H9 (cell line): ENCODE data around the gene RRAS. TPM values are rescaled to one million over a fixed set of nuclear protein-coding genes. Genes with fewer than 3 reads are reported as not detected.

Source experiments
- DNase-seq: peaks from one replicate; pipeline ENCODE4 v3.0.0-alpha.2; 2017
- H2AFZ ChIP-seq: one replicate; pipeline ENCODE4 v1.6.1; 2013; ENCODE audit warnings: mild to moderate bottlenecking, low read length, control low read depth, moderate library complexity
- H2AK5ac ChIP-seq: 2 replicates; pipeline ENCODE4 v1.6.1; 2013; ENCODE audit warnings: low read length, control low read depth, mixed read lengths; ENCODE audit not compliant: insufficient read length
- H2BK120ac ChIP-seq: one replicate; pipeline ENCODE4 v1.6.1; 2013; ENCODE audit warnings: low read depth, mild to moderate bottlenecking, low read length, control low read depth, inconsistent platforms; ENCODE audit not compliant: poor library complexity, severe bottlenecking
- H2BK12ac ChIP-seq: 2 replicates; pipeline ENCODE4 v1.6.1; 2013; ENCODE audit warnings: low read length, control low read depth, mixed read lengths, low read depth; ENCODE audit not compliant: insufficient read length
- H2BK15ac ChIP-seq: 2 replicates; pipeline ENCODE4 v1.6.1; 2013; ENCODE audit warnings: low read depth, low read length, control low read depth
- H2BK20ac ChIP-seq: one replicate; pipeline ENCODE4 v1.6.1; 2013; ENCODE audit warnings: low read depth, mild to moderate bottlenecking, low read length, control low read depth, inconsistent platforms; ENCODE audit not compliant: poor library complexity, severe bottlenecking
- H2BK5ac ChIP-seq: 2 replicates; pipeline ENCODE4 v1.6.1; 2013; ENCODE audit warnings: low read length, control low read depth, mixed read lengths; ENCODE audit not compliant: insufficient read length
- H3K14ac ChIP-seq: 2 replicates; pipeline ENCODE4 v1.6.1; 2013; ENCODE audit warnings: low read length, control low read depth; ENCODE audit not compliant: insufficient read depth
- H3K18ac ChIP-seq: 2 replicates; pipeline ENCODE4 v1.6.1; 2013; ENCODE audit warnings: low read depth, mild to moderate bottlenecking, mixed read lengths, low read length, control low read depth; ENCODE audit not compliant: insufficient read length
- H3K23ac ChIP-seq: 2 replicates; pipeline ENCODE4 v1.6.1; 2013; ENCODE audit warnings: low read length, control low read depth, mixed read lengths, low read depth; ENCODE audit not compliant: insufficient read length
- H3K23me2 ChIP-seq: 2 replicates; pipeline ENCODE4 v1.6.1; 2013; ENCODE audit warnings: low read depth, mild to moderate bottlenecking, mixed read lengths, low read length, control low read depth; ENCODE audit not compliant: insufficient read length, poor library complexity, severe bottlenecking
- H3K27ac ChIP-seq: 2 replicates; pipeline ENCODE4 v1.5.1; 2013; ENCODE audit warnings: low read length, control low read depth, mixed read lengths, low read depth; ENCODE audit not compliant: insufficient read length
- H3K27me3 ChIP-seq: 2 replicates; pipeline ENCODE4 v1.6.1; 2013; ENCODE audit warnings: low read length, control low read depth, inconsistent platforms; ENCODE audit not compliant: insufficient read depth
- H3K4ac ChIP-seq: 2 replicates; pipeline ENCODE4 v1.6.1; 2013; ENCODE audit warnings: low read depth, mild to moderate bottlenecking, control low read depth, inconsistent platforms, low read length, moderate library complexity
- H3K4me1 ChIP-seq: 2 replicates; pipeline ENCODE4 v1.6.1; 2013; ENCODE audit warnings: low read length, control low read depth, inconsistent platforms; ENCODE audit not compliant: insufficient read depth
- H3K4me2 ChIP-seq: 2 replicates; pipeline ENCODE4 v1.6.1; 2013; ENCODE audit warnings: low read length, control low read depth, mixed read lengths; ENCODE audit not compliant: insufficient read length, insufficient read depth
- H3K56ac ChIP-seq: 2 replicates; pipeline ENCODE4 v1.6.1; 2013; ENCODE audit warnings: low read depth, mild to moderate bottlenecking, mixed read lengths, low read length, control low read depth; ENCODE audit not compliant: insufficient read length
- H3K79me1 ChIP-seq: 2 replicates; pipeline ENCODE4 v1.6.1; 2013; ENCODE audit warnings: low read depth, mild to moderate bottlenecking, moderate library complexity, low read length, control low read depth, inconsistent platforms; ENCODE audit not compliant: insufficient read depth, poor library complexity, severe bottlenecking
- H3K79me2 ChIP-seq: 2 replicates; pipeline ENCODE4 v1.6.1; 2013; ENCODE audit warnings: low read length, control low read depth, inconsistent platforms; ENCODE audit not compliant: insufficient read depth
- H3K9ac ChIP-seq: 2 replicates; pipeline ENCODE4 v1.6.1; 2013; ENCODE audit warnings: low read length, control low read depth, mixed read lengths; ENCODE audit not compliant: insufficient read length; ENCODE audit errors: extremely low read depth
- H3K9me3 ChIP-seq: one replicate; pipeline ENCODE4 v1.6.1; 2013; ENCODE audit warnings: low read depth, low read length, inconsistent platforms; ENCODE audit not compliant: control insufficient read depth
- H3T11ph ChIP-seq: one replicate; pipeline ENCODE4 v1.6.1; 2013; ENCODE audit warnings: mild to moderate bottlenecking, low read length, control low read depth, inconsistent platforms
- H4K20me1 ChIP-seq: one replicate; pipeline ENCODE4 v1.6.1; 2013; ENCODE audit not compliant: control insufficient read depth, insufficient read length, insufficient read depth
- H4K5ac ChIP-seq: 2 replicates; pipeline ENCODE4 v1.6.1; 2013; ENCODE audit warnings: low read depth, mild to moderate bottlenecking, mixed read lengths, low read length, control low read depth; ENCODE audit not compliant: insufficient read length
- H4K8ac ChIP-seq: replicated peaks from 2 replicates; pipeline ENCODE4 v1.6.1; 2013; ENCODE audit warnings: low read length, control low read depth, mixed read lengths, low read depth; ENCODE audit not compliant: insufficient read length
- H4K91ac ChIP-seq: 2 replicates; pipeline ENCODE4 v1.6.1; 2013; ENCODE audit warnings: low read depth, mild to moderate bottlenecking, moderate library complexity, mixed read lengths, low read length, control low read depth; ENCODE audit not compliant: insufficient read length
- H3K27ac Mint-ChIP-seq, 3 experiments: 2 replicates in 2 of 3; 3 replicates in 1 of 3; pipeline ENCODE4 v1.8.0; 2020 to 2021; ENCODE audit warnings: mixed read lengths in 3 of 3, mild to moderate bottlenecking in 1 of 3, moderate library complexity in 1 of 3
- H3K27me3 Mint-ChIP-seq: 2 replicates; pipeline ENCODE4 v1.8.0; 2021; ENCODE audit warnings: low read depth, mild to moderate bottlenecking, moderate library complexity, mixed read lengths
- H3K36me3 Mint-ChIP-seq, 3 experiments: 2 replicates in 2 of 3; 3 replicates in 1 of 3; pipeline ENCODE4 v1.8.0; 2020 to 2021; ENCODE audit warnings: low read depth in 3 of 3, mixed read lengths in 3 of 3; ENCODE audit not compliant: insufficient read depth in 1 of 3
- H3K4me1 Mint-ChIP-seq, 2 experiments: 2 replicates each; pipeline ENCODE4 v1.8.0; 2020; ENCODE audit warnings: mixed read lengths in 2 of 2
- H3K4me3 Mint-ChIP-seq, 2 experiments: 2 replicates in 1 of 2; 3 replicates in 1 of 2; pipeline ENCODE4 v1.8.0; 2020 to 2021; ENCODE audit warnings: mild to moderate bottlenecking in 2 of 2, mixed read lengths in 2 of 2, moderate library complexity in 1 of 2
- H3K9me3 Mint-ChIP-seq, 2 experiments: 2 replicates in 1 of 2; 3 replicates in 1 of 2; pipeline ENCODE4 v1.8.0; 2020; ENCODE audit warnings: mild to moderate bottlenecking in 2 of 2, mixed read lengths in 2 of 2, moderate library complexity in 1 of 2
- WGBS: extraction: QIAGEN DNeasy Blood & Tissue Kit; methylation state at CpG from one replicate; pipeline ENCODE4 v1.1.7; 2013; ENCODE audit warnings: missing lambda C conversion rate, low lambda C conversion rate, mixed read lengths; ENCODE audit not compliant: insufficient read length; ENCODE audit errors: extremely low coverage; 5-methylcytosine and 5-hydroxymethylcytosine counted together
- total RNA-seq: library from RNA; stranded (reverse); gene quantifications from 2 replicates; pipeline ENCODE4 v1.2.1, GENCODE V29; 2021
- TF ChIP-seq, protein P1 (sequence below): fragments of 200-600 bp; sonication (generic); conservative IDR thresholded peaks from 3 replicates; pipeline ENCODE4 v1.8.0; 2021; ENCODE audit warnings: antibody characterized with exemption, mild to moderate bottlenecking

Gene RRAS
- total RNA-seq, 1 experiment from 2014 or later = 9.9 TPM

DNA sequence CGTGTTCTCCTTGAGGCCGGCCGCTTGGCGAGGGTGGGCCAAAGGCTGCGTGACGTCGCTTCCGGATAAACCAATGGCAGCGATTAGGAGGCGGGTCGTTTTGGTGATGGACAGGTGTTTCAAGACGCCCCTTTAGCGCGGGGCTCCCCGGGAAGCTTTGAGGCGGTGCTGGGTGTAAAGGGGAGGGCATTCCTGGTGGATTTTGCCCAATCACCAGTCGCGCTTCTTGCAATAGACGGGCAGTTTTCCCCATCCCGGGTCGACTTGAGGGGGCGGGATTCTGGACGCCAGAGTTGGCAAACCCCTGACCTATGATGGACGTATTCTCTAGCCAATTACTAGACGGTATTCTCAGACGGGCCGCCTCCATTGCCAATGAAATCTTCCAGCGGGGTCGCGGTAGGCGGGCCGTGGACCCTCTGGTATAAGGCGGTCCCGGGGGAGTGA lies 36.9 kb upstream of the RRAS start:
- Mint-ChIP-seq H3K4me3 (peak overlapping the region; percentile 97 to 98), H3K4me1 (peaks cover 25 to 40% of the 10 kb centered on the region in 2 experiments), H3K27ac (peak overlapping the region; percentile 100), H3K36me3 (peaks cover 20 to 31% (median 23%) of the 10 kb centered on the region in 3 experiments; a peak in 6 of 7 replicates), H3K27me3 (peaks cover 2% of the 10 kb centered on the region; the same call in 1 of the 2 replicates), H3K9me3 (no peaks in the 10 kb centered on the region; a peak in 2 of 5 replicates)
- Histone ChIP-seq H3T11ph (no peak overlapping the region), H4K5ac (no peak overlapping the region), H2BK20ac (no peak overlapping the region), H3K9ac (no peak overlapping the region), H2AK5ac (no peak overlapping the region), H2AFZ (no peak overlapping the region), H3K27me3 (no peaks in the 10 kb centered on the region), H2BK15ac (no peak overlapping the region), H3K14ac (peak overlapping the region; percentile 93), H3K4me2 (peak overlapping the region; percentile 63), H3K27ac (no peak overlapping the region), H3K4me1 (peaks cover 6% of the 10 kb centered on the region), H4K20me1 (no peaks in the 10 kb centered on the region), H3K18ac (no peak overlapping the region), H2BK12ac (no peak overlapping the region), H3K79me2 (peaks cover 22% of the 10 kb centered on the region; the same call in 1 of the 2 replicates), H2BK5ac (no peak overlapping the region), H4K91ac (no peak overlapping the region), H3K23me2 (peaks cover 4% of the 10 kb centered on the region), H2BK120ac (no peak overlapping the region), H3K9me3 (no peaks in the 10 kb centered on the region), H4K8ac (no peak overlapping the region), H3K56ac (no peak overlapping the region), H3K79me1 (peaks cover 1% of the 10 kb centered on the region), H3K4ac (no peak overlapping the region), H3K23ac (no peak overlapping the region)
- TF ChIP-seq, protein P1, sequence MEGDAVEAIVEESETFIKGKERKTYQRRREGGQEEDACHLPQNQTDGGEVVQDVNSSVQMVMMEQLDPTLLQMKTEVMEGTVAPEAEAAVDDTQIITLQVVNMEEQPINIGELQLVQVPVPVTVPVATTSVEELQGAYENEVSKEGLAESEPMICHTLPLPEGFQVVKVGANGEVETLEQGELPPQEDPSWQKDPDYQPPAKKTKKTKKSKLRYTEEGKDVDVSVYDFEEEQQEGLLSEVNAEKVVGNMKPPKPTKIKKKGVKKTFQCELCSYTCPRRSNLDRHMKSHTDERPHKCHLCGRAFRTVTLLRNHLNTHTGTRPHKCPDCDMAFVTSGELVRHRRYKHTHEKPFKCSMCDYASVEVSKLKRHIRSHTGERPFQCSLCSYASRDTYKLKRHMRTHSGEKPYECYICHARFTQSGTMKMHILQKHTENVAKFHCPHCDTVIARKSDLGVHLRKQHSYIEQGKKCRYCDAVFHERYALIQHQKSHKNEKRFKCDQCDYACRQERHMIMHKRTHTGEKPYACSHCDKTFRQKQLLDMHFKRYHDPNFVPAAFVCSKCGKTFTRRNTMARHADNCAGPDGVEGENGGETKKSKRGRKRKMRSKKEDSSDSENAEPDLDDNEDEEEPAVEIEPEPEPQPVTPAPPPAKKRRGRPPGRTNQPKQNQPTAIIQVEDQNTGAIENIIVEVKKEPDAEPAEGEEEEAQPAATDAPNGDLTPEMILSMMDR = no peak
- DNase-seq = peak; percentile 100
- no CpG with 5 or more reads among the region's 34 CpGs for WGBS
